Spleen (tissue), 11 donors: ENCODE results near the gene WDR43. TPM values are rescaled to one million over a fixed set of nuclear protein-coding genes. Genes with fewer than 3 reads are reported as not detected.
A peak's percentile ranks its signal among the peaks of the same experiment; 100 is the strongest.

Experiments used
- DNase-seq: peaks from one replicate; pipeline ENCODE4 v3.0.0-alpha.2; 2020
- H3K27ac ChIP-seq, 8 donors: fragments of 200-600 bp; sonication (generic) in 7 of 8; 1 replicate in 4 of 8; 2 replicates in 4 of 8; pipeline versions ENCODE4 v1.5.0 to v1.8.0; 2016 to 2021; ENCODE audit warnings: inconsistent platforms in 4 of 8, mild to moderate bottlenecking in 4 of 8, moderate library complexity in 1 of 8
- H3K27me3 ChIP-seq, 7 donors: fragments of 200-600 bp; sonication (generic) in 6 of 7; replicated peaks in 1 of 7; 1 replicate in 4 of 7; 2 replicates in 3 of 7; pipeline versions ENCODE4 v1.5.0 to v1.8.0; 2016 to 2021; ENCODE audit warnings: inconsistent platforms in 3 of 7, mild to moderate bottlenecking in 1 of 7
- H3K36me3 ChIP-seq, 6 donors: fragments of 200-600 bp; sonication (generic) in 5 of 6; 1 replicate in 4 of 6; 2 replicates in 2 of 6; pipeline versions ENCODE4 v1.5.0 to v1.8.0; 2016 to 2021; ENCODE audit warnings: inconsistent platforms in 2 of 6
- H3K4me1 ChIP-seq, 6 donors: fragments of 200-600 bp; sonication (generic) in 5 of 6; 1 replicate in 3 of 6; 2 replicates in 3 of 6; pipeline versions ENCODE4 v1.5.0 to v1.8.0; 2016 to 2021; ENCODE audit warnings: inconsistent platforms in 3 of 6
- H3K4me3 ChIP-seq, 8 donors: fragments of 200-600 bp; sonication (generic) in 7 of 8; 1 replicate in 4 of 8; 2 replicates in 4 of 8; pipeline versions ENCODE4 v1.5.0 to v1.8.0; 2016 to 2021; ENCODE audit warnings: inconsistent platforms in 4 of 8, mild to moderate bottlenecking in 4 of 8, moderate library complexity in 2 of 8
- H3K9me3 ChIP-seq, 8 donors: fragments of 200-600 bp; sonication (generic) in 7 of 8; 1 replicate in 4 of 8; 2 replicates in 4 of 8; pipeline versions ENCODE4 v1.5.0 to v1.8.0; 2016 to 2021; ENCODE audit warnings: inconsistent platforms in 4 of 8
- CTCF ChIP-seq, 11 experiments: fragments of 200-600 bp in 7 of 11; fragments of 450-650 bp in 4 of 11; sonication (generic) in 4 of 11; IDR thresholded peaks in 8 of 11; conservative IDR thresholded peaks in 3 of 11; 1 replicate in 7 of 11; 2 replicates in 4 of 11; pipeline versions ENCODE4 v1.4.0 to v1.8.0; 2016 to 2021; ENCODE audit warnings: antibody characterized with exemption in 11 of 11, inconsistent platforms in 4 of 11, mild to moderate bottlenecking in 1 of 11
- POLR2A ChIP-seq, 3 donors: fragments of 450-650 bp; IDR thresholded peaks; one replicate each; pipeline ENCODE4 v1.5.1; 2017; ENCODE audit warnings: antibody characterized with exemption in 3 of 3, mild to moderate bottlenecking in 1 of 3
- POLR2AphosphoS5 ChIP-seq, 3 donors: sonication (generic); formaldehyde crosslinking; IDR thresholded peaks; one replicate each; pipeline ENCODE4 v1.5.1; 2017; ENCODE audit warnings: antibody characterized with exemption in 3 of 3
- WGBS, 5 donors: extraction: QIAGEN DNeasy Blood & Tissue Kit in 3 of 5; methylation state at CpG; one replicate each; pipeline versions ENCODE4 v1.1.5 to v1.1.7; 2013 to 2018; 5-methylcytosine and 5-hydroxymethylcytosine counted together
- intact Hi-C: fragments of 100-400 bp; cut with DNase I; formaldehyde crosslinking; loops from one replicate; pipeline ENCODE4 v1.15.0; 2023; ENCODE audit warnings: low total_unique reads
- polyA plus RNA-seq, 3 donors: library from polyadenylated mRNA; stranded (reverse); fragments of 200-250 nt; gene quantifications; one replicate each; pipeline ENCODE4 v1.2.1, GENCODE V29; 2013
- total RNA-seq, 7 donors: library from RNA; depleted of rRNA in 3 of 7; stranded (reverse); fragments of >200 nt in 3 of 7; fragmentation: NEBNext Ultra II Directional in 4 of 7; extraction: Animal tissue kit (Norgen Biotek cat#: 25700) in 4 of 7; gene quantifications; one replicate each; pipeline versions ENCODE4 v1.1.0 to v1.2.1, GENCODE V29; 2016 to 2021
- donor health status: healthy with polysubstance abuse.
- donor health status: DM: no; HTN: no; CAD: no; lungs with moderate emphysema.
- donor health status: DM: no; HTN: no; CAD: no.
- donor health status: Bipolar disorder and iron deficiency.
- donor health status: healthy.
- donor health status: DM: no; HTN: no; CAD: no.
- donor health status: DM: yes; HTN: yes; CAD: no.

The WDR43 gene
- total and polyA plus RNA-seq, 10 donors: 10.8 to 49.8 (median 36.5) TPM

- TF ChIP-seq CTCF (IDR thresholded peaks at IDR 0.05 in 8 of 11, conservative IDR thresholded peaks at IDR 0.05 in 3 of 11) (no peak), POLR2A (IDR thresholded peaks at IDR 0.05) (no peak), POLR2AphosphoS5 (IDR thresholded peaks at IDR 0.05) (no peak)
- peak overlapping the region in 1 of 8 donors; percentile 2 for H3K4me3 ChIP-seq
- peaks cover 0 to 17% (median 9%) of the 10 kb centered on the region in 6 donors for H3K36me3 ChIP-seq
- intact Hi-C loops: no loop called here
- no peak for DNase-seq
- no peaks in the 10 kb centered on the region for H3K27me3 ChIP-seq
- H3K9me3 ChIP-seq: no peaks in the 10 kb centered on the region
- H3K4me1 ChIP-seq: peaks cover 31 to 75% (median 50%) of the 10 kb centered on the region in 6 donors
- 38 to 57% (median 52%) methylated on average over 1 of the region's 1 CpG for WGBS, 5 donors
- H3K27ac ChIP-seq: no peak overlapping the region
Measured at GRCh38 chr2:28898048-28898447, 3.6 kb downstream of the WDR43 start.

GRCh38 chr2:28901202-28901601 lies 6.7 kb downstream of the WDR43 start:
- peaks cover 0 to 47% (median 19%) of the 10 kb centered on the region in 6 donors for H3K36me3 ChIP-seq
- intact Hi-C loops: no loop called here
- no peak for DNase-seq
- peaks cover 24 to 69% (median 38%) of the 10 kb centered on the region in 6 donors for H3K4me1 ChIP-seq
- no peak overlapping the region for H3K4me3 ChIP-seq
- no peak overlapping the region for H3K27ac ChIP-seq
- WGBS, 5 donors: 51 to 72% (median 69%) methylated on average over 2 of the region's 2 CpGs
- H3K9me3 ChIP-seq: no peaks in the 10 kb centered on the region
- no peaks in the 10 kb centered on the region for H3K27me3 ChIP-seq
- TF ChIP-seq POLR2A (IDR thresholded peaks at IDR 0.05) (no peak), CTCF (IDR thresholded peaks at IDR 0.05 in 8 of 11, conservative IDR thresholded peaks at IDR 0.05 in 3 of 11) (no peak), POLR2AphosphoS5 (IDR thresholded peaks at IDR 0.05) (no peak)

- 85 to 88% (median 88%) methylated on average over 1 of the region's 1 CpG for WGBS, 5 donors
- Histone ChIP-seq H3K36me3 (peaks cover 0 to 54% (median 26%) of the 10 kb centered on the region in 6 donors), H3K27me3 (no peaks in the 10 kb centered on the region), H3K9me3 (no peaks in the 10 kb centered on the region), H3K27ac (no peak overlapping the region), H3K4me1 (peaks cover 17 to 63% (median 31%) of the 10 kb centered on the region in 6 donors), H3K4me3 (no peak overlapping the region)
- intact Hi-C loops: no loop called here
- no peak for DNase-seq
- TF ChIP-seq POLR2AphosphoS5 (IDR thresholded peaks at IDR 0.05) (no peak), CTCF (IDR thresholded peaks at IDR 0.05 in 8 of 11, conservative IDR thresholded peaks at IDR 0.05 in 3 of 11) (no peak), POLR2A (IDR thresholded peaks at IDR 0.05) (no peak)
Measured at GRCh38 chr2:28901841-28902240, 7.4 kb downstream of the WDR43 start.

- TF ChIP-seq POLR2A (IDR thresholded peaks at IDR 0.05) (no peak), CTCF (IDR thresholded peaks at IDR 0.05 in 8 of 11, conservative IDR thresholded peaks at IDR 0.05 in 3 of 11) (no peak), POLR2AphosphoS5 (IDR thresholded peaks at IDR 0.05) (no peak)
- no peak for DNase-seq
- no peak overlapping the region for H3K27ac ChIP-seq
- peaks cover 0 to 61% (median 33%) of the 10 kb centered on the region in 6 donors for H3K36me3 ChIP-seq
- WGBS, 5 donors: 90 to 95% (median 92%) methylated on average over 3 of the region's 3 CpGs
- H3K4me1 ChIP-seq: peaks cover 10 to 56% (median 24%) of the 10 kb centered on the region in 6 donors
- intact Hi-C loops: no loop called here
- no peaks in the 10 kb centered on the region for H3K27me3 ChIP-seq
- no peak overlapping the region for H3K4me3 ChIP-seq
- no peaks in the 10 kb centered on the region for H3K9me3 ChIP-seq
Measured at GRCh38 chr2:28902584-28902983, 8.1 kb downstream of the WDR43 start.
